Stimulated activated CD8-positive, alpha-beta memory T cell treated with anti-CD3 and anti-CD28 coated beads, Interleukin-15, amount 100 ng/mL, for 24 hours (primary cell): ENCODE measurements around the gene TECTB.

Source experiments
- DNase-seq: peaks from one replicate; pipeline ENCODE4 v3.0.0-alpha.2; 2020; ENCODE audit warnings: low read depth

TECTB gene

DNA sequence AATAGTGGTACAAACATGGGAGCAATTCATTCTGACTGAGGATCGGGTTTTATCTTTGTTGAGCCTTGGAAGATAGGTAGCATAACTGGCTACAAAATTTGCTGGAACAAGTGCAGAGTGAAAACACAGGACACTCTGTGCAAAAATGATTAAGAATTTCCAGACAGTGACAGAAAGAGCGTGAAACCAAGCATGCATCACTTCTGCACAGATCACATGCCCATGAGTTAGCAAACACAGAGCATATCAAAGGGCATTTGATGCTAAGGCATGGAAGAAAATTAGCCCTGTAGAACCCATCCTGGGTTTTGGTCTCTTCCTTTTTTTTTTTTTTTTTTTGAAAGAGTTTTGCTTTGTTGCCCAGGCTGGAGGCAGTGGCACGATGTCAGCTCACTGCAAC lies 28.3 kb downstream of the TECTB start:
- no peak for DNase-seq

GRCh38 chr10:112313234-112313633 lies 30.0 kb downstream of the TECTB start:
- no peak for DNase-seq

GRCh38 chr10:112313911-112314310 lies 30.7 kb downstream of the TECTB start:
- DNase-seq, result no peak

DNA sequence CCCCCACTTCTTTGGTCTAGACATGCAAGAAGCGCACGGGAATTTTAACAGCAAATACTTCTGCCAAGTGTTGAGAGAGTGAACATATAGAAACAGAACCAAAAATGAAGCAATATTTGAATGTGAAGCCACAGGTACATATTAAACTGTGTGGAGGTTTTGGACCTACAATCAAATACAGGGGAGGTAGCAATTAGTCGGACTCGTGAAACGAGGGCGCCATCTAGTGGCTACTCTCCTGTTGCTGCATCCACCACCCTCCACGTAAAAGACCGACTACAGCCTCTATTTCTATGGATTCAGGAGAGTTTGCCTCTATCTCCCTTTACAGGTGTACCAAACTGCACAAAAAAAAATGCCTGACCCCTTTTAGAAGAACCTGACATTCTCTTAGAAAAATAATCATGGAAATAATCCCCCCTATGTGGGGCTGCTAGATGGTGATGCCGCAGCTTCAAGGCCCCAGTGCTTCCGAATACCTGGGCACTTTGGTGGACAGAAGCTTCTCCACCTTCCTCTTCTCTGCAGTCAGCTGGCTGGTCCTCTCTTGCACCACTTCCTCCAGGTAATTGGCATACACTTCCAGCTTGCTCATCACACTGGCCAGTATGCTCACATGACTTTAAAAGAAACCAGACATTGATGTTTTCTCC lies 31.7 kb downstream of the TECTB start:
- peak; percentile 62 for DNase-seq

DNA sequence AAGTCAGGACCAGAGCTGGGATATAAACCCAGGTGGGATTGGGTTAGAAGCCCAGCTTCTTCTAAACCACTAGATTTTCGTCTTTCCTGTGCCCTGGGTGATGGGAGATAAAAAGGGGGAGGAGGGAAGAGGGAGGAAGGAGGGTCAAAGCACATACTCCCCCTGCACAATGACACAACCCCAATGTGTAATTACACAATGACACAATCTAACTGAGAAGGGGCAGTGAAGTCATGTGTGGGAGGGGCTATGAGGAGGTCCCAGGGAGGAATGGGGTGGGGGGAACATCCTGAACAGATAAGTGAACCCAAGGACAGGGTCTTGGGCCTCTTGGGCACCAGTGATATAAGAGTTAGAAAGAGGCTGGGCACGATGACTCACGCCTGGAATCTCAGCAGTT lies 44.5 kb downstream of the TECTB start:
- DNase-seq, result no peak

DNA sequence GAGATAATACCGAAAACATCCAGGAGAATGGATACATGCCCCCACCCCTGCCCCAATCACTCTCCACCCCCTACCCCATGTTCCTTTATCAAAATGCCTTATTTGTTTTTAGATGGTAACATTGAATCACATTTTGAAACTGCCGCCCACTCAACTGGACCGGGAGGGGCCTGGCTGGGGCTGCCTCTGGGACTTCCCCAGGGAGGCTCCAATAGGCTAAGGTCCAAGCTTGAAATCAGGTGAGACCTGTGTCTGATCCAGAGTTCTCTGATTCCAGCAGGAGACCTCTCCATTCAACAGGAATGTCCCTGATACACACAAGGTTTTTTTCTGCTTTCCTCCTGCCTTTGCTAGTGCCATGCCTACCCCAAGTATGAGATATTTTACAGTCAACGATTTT lies 47.0 kb downstream of the TECTB start:
- DNase-seq, result no peak

DNA sequence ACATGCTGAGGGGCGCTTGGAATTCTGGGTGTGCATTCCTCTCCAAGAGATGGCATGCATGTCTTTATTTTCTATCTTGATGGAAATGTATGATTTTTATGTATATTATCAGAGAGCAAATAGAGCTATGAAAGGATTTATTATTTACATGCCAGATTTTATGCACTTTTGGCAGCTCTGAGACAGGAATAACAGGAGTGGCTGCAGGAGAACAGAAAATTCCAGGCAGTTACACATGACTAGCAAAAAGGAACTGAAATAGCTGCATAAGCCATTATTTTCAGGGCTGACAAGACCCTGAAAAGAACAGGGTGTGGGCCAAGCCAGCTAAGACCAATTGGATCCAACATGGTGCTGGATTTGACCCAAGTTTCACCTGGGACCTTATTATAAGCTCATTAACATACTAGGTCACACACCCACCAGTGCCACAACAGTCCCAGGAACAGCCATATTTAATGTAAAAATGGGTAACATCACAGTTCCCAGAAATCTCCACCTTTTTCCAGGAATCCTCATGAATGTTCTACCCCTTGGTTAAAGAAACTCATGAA lies 47.5 kb downstream of the TECTB start:
- DNase-seq, result no peak

- DNase-seq, result no peak
These were observed 48.8 kb downstream of the TECTB start for GRCh38 chr10:112332022-112332421.

- no peak for DNase-seq
These were observed 49.5 kb downstream of the TECTB start for GRCh38 chr10:112332509-112333228.

DNA sequence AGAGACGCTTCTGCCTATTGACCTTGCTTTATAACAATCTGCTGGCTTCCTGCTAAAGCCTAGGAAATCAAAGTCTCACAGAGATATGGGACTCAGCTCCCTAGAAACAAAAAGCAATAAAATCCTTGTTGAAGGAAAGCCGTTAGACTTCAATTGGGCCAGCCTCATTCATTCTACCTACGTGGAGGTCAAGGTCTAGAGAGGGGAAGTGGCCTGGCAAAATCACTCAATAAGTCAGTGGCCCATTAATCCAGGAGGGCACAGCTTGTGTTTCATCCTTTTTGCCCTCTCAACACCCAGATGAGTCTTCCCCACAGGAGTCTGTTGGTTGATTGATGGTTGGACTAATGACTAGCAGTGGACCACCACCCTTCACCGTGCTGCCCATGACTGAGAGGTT lies 50.3 kb downstream of the TECTB start:
- no peak for DNase-seq

DNA sequence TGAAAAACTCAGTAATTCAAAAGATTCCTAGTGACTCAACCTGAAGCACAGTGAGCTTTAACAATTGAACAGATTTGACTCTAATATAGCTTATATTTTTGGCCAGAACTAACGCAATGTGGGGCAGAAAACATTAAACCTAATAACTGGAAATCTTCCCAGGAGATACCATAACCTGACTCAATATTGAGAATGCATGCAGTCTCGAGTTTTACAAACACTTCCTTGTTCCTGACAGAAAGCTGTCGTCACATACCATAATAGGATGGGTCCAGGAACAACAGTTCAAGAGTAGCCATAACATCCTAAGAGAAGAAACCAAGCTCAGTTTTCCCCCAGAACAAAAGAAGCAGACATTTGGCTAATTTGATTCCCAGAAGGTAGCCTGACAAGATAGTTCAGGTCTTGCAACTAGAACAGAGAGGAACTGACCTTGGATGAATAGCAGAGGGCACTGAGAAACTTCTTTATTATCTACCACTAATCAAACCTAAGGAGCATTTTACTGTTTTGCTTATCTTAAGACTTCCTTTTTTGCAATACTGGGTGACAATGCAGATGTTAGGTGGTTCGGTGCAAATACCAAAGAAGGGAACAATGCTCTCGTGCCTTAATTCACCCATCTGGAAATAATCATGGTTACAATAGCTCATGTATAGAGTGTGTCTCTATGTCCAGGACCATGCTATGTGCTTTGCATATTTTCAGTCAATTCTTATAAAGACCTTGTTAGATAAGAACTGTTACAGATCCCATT lies 52.1 kb downstream of the TECTB start:
- no peak for DNase-seq

DNA sequence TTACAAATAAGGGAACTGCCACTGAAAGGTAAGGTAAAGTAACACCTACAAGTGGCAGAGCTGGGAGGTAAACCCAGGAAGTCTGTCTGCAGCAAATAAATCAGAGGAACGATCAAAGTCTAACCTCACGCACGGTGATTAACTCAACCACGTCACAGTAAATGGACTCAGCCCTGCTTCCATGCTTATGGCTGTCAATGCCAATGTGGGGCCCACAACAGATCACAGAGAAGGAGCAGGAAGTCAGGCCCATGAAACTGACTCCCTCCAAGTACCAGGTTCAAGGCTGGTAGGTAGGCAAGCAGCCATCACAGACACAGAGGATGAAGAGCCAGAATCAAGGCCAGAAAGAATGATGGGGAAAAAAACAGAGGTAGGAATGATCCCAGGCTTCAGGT lies 52.7 kb downstream of the TECTB start:
- no peak for DNase-seq

DNA sequence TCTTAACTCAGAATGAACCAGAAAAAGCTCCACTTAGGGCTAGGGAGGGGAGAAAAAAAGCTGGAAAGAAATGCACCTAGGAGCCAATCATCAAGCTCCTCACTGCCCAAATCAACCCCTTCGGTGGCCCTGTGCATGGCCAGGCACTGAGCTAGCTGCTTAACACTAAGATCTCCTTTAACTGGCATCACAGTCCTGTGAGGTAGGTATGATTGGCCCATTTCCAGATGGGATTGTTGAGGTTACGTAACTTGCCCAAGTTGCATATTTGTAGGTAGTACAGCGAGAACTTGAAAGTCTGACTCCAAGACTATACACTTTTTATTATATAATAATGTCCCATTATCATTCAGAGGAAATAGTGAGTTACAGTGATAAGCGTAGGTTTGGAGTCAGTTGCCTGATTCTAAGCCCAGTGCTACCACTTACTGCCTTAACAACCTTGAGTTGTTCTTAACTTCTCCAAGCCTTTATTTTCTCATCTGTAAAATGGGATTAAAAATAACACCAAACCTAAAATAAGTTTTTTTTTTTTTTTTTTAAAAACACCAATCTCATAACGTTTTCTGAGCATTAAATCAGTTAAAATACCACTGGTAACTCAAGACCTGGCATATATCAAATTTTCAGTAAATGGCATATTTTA lies 53.5 kb downstream of the TECTB start:
- DNase-seq, result no peak

DNA sequence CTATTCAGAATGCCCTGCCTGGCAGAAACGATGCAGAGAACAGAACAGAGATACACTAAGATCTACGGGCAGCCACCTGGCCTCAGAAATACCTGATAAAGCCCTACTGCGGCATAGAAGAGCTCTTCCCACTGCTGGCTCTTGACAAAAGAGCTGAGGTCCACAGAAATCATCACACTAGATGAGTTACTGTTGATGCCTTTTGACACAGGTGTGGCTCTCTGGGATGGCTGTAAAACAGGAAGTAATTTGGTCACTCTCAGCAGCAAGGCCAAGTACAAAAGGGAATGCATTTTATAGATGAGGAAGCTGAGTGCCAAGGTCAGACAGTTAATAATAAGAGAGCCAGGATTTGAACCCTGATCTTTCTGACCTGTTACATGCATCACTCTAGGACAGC lies 55.8 kb downstream of the TECTB start:
- DNase-seq, result no peak

- no peak for DNase-seq
These were observed 57.4 kb downstream of the TECTB start for GRCh38 chr10:112340601-112341000.

GRCh38 chr10:112343056-112343806 lies 60.0 kb downstream of the TECTB start:
- DNase-seq, result no peak

DNA sequence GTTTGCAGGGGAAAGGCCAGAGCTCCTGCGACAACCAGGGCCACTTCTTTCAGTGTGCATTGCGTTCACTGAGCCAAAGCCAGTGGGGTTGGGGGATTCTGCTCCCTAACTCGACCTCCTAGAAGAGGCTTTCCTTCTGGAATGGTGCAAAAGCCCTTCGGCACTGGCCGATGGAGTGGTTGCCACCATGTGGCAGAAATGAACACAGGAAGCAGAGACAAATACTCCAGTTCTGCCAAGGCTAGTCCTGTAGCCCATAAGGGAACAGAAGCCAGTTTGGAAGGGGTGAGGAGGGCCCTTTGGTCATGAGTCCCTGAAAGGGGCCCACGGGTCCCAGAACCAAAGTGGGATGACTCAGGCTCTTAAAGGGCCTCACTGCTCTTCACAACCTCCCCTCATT lies 61.1 kb downstream of the TECTB start:
- no peak for DNase-seq

GRCh38 chr10:112345202-112345601 lies 62.0 kb downstream of the TECTB start:
- DNase-seq, result no peak

DNA sequence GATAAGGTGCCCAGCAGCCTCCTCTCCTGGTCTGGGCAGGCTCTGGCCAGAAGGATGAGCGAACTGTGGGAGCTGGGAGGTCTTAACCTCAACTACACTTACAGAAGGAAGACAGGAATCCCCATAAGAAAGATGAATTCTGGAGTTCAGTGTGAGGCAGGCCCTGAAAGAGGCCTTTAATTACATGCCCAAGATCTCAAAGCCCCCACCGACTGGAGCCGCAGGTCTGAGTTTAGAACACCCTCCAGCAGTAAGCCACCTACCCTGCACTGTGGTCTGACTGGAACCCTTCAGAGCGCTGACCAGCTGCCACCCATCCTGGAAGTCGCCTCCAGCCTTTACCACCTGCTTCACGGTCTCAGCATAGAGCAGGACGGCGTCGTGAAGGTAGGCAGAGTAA lies 62.5 kb downstream of the TECTB start:
- DNase-seq, result no peak

DNA sequence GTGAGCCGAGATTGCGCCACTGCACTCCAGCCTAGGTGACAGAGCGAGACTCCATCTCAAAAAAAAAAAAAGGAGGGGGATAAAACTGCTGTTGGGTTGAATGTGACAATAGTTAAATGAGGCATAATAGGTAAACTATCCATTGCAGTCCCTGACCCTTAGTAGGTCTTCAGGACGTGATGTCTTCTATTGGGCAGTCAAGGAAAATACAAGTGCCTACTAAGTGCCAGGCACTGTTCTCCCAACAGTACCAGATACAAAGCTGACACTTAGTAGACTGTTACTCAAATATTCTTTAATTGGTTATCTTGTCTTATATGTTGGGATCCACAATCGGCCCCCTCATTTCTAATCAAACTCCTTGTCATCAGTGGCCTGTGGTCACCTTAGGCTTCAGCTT lies 63.6 kb downstream of the TECTB start:
- DNase-seq, result no peak
